A673 (cell line): ENCODE measurements around the gene RFK.

Experiments used
- CTCF ChIP-seq: fragments of 300-800, 200-600 bp; sonication (generic); conservative IDR thresholded peaks from 2 replicates; pipeline ENCODE4 v1.5.1; 2017; ENCODE audit warnings: low read depth, mild to moderate bottlenecking, antibody characterized with exemption, low read length, moderate library complexity, mixed read lengths
- EZH2 ChIP-seq: fragments of 200-600 bp; sonication (generic); IDR thresholded peaks from 2 replicates; pipeline ENCODE4 v1.6.1; 2017; ENCODE audit warnings: borderline replicate concordance, low read depth, mild to moderate bottlenecking, mixed read lengths, antibody characterized with exemption, low read length; ENCODE audit not compliant: poor library complexity, severe bottlenecking

GRCh38 chr9:76372336-76372735 lies 21.9 kb downstream of the RFK start:
- no peak for TF ChIP-seq EZH2
- TF ChIP-seq CTCF = no peak
